HL-60 (cell line): ENCODE results near the gene TTYH3.

Source experiments
- GABPA ChIP-seq: IDR thresholded peaks from 2 replicates; pipeline ENCODE4 v1.6.1; 2012; ENCODE audit warnings: low read depth
- POLR2AphosphoS5 ChIP-seq: IDR thresholded peaks from 2 replicates; pipeline ENCODE4 v1.6.1; 2012; ENCODE audit warnings: low read depth
- SPI1 ChIP-seq: IDR thresholded peaks from 2 replicates; pipeline ENCODE4 v1.6.1; 2012; ENCODE audit warnings: low read depth, mild to moderate bottlenecking, borderline replicate concordance
- TF ChIP-seq, protein P1 (sequence below): IDR thresholded peaks from one replicate; pipeline ENCODE4 v1.5.1; 2011; ENCODE audit warnings: low read length, control low read depth, inconsistent platforms; ENCODE audit not compliant: insufficient read depth
- TF ChIP-seq, protein P2 (sequence below): IDR thresholded peaks from 2 replicates; pipeline ENCODE4 v1.6.1; 2012; ENCODE audit warnings: low read depth; ENCODE audit not compliant: insufficient replicate concordance

DNA sequence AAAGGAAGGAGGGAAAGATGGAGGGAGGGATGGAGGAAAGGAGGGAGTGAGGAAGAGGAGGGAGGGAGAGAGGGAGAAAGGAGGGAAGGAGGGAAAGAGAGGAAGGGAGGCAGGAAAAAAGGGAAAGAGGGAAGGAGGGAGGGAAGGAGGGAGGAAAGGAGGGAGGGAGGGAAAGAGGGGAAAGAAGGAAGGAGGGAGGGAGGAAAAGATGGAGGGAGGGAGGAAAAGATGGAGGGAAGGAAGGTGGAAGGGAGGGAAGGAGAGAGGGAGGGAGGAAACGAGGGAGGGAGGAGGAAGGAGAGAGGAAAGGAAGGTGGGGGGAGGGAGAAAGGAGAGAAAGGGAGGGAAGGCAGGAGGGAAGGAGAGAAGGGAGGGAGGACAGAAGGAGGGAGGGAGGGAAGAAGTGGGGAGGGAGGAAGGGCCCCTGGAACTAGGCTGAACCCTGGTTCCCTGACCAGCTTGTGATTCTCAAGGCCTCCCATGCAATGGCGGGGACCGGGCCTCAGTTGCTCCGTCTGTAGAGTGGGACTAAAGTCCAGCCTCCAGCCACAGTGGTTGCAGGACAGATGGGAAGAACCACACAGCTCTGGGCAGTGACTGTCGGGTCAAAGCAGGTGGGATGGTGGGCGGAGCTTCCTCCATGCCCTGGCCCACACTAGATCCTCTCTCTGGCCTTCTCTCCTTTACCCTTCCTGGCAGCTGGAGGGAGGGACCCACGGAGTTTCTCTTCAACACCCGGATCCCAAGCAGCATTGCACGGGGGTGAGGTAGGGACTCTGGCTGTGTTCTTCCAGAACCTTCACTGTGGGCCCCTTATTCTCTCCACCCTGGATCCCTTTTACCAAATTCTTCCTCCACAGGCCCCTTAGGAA is 4.3 kb upstream of the TTYH3 start:
- TF ChIP-seq, protein P1, sequence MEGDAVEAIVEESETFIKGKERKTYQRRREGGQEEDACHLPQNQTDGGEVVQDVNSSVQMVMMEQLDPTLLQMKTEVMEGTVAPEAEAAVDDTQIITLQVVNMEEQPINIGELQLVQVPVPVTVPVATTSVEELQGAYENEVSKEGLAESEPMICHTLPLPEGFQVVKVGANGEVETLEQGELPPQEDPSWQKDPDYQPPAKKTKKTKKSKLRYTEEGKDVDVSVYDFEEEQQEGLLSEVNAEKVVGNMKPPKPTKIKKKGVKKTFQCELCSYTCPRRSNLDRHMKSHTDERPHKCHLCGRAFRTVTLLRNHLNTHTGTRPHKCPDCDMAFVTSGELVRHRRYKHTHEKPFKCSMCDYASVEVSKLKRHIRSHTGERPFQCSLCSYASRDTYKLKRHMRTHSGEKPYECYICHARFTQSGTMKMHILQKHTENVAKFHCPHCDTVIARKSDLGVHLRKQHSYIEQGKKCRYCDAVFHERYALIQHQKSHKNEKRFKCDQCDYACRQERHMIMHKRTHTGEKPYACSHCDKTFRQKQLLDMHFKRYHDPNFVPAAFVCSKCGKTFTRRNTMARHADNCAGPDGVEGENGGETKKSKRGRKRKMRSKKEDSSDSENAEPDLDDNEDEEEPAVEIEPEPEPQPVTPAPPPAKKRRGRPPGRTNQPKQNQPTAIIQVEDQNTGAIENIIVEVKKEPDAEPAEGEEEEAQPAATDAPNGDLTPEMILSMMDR = no peak
- TF ChIP-seq, protein P2, sequence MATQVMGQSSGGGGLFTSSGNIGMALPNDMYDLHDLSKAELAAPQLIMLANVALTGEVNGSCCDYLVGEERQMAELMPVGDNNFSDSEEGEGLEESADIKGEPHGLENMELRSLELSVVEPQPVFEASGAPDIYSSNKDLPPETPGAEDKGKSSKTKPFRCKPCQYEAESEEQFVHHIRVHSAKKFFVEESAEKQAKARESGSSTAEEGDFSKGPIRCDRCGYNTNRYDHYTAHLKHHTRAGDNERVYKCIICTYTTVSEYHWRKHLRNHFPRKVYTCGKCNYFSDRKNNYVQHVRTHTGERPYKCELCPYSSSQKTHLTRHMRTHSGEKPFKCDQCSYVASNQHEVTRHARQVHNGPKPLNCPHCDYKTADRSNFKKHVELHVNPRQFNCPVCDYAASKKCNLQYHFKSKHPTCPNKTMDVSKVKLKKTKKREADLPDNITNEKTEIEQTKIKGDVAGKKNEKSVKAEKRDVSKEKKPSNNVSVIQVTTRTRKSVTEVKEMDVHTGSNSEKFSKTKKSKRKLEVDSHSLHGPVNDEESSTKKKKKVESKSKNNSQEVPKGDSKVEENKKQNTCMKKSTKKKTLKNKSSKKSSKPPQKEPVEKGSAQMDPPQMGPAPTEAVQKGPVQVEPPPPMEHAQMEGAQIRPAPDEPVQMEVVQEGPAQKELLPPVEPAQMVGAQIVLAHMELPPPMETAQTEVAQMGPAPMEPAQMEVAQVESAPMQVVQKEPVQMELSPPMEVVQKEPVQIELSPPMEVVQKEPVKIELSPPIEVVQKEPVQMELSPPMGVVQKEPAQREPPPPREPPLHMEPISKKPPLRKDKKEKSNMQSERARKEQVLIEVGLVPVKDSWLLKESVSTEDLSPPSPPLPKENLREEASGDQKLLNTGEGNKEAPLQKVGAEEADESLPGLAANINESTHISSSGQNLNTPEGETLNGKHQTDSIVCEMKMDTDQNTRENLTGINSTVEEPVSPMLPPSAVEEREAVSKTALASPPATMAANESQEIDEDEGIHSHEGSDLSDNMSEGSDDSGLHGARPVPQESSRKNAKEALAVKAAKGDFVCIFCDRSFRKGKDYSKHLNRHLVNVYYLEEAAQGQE = no peak
- TF ChIP-seq POLR2AphosphoS5 = no peak
- no peak for TF ChIP-seq GABPA
- no peak for TF ChIP-seq SPI1
